GM04503 (cell line): ENCODE results near the gene ARL17A.
"Not testable (repeated sequence)": the region's sequence is repeated elsewhere in the genome, so short reads cannot be mapped to it uniquely, and the experiment has no call there.

Experiments
- DNase-seq: peaks from one replicate; pipeline ENCODE4 v3.0.0-alpha.2; 2012; ENCODE audit warnings: low read depth

Gene ARL17A

GRCh38 chr17:46548607-46549006, 30.9 kb downstream of the ARL17A start:
- not testable (repeated sequence) for DNase-seq

GRCh38 chr17:46534716-46535115, 44.8 kb downstream of the ARL17A start:
- not testable (repeated sequence) for DNase-seq

GRCh38 chr17:46512168-46512567, 67.3 kb downstream of the ARL17A start, which contains the start of gene LRRC37A2:
TSS of gene LRRC37A2 (plus strand) at chr17:46512468. CDS start at chr17:46512713, 245 bp downstream.
- DNase-seq = not testable (repeated sequence)

DNA sequence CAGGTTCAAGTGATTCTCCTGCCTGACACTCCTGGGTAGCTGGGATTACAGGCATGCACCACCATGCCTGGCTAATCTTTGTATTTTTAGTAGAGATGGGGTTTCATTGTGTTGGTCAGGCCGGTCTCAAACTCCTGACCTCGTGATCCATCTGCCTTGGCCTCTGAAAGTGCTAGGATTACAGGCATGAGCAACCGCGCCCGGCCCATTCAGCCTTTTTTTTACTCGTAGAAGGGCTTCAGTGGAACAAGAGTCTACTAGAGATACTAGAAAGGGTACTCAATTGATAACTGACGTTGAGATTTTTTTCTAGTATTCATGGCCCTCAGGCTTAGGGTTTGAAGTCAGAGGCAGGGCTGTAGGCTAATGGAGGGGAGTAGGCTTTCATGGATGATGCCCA, 73.6 kb downstream of the ARL17A start:
- not testable (repeated sequence) for DNase-seq

- DNase-seq = not testable (repeated sequence)
These were observed 79.9 kb downstream of the ARL17A start for GRCh38 chr17:46499437-46500139.

DNA sequence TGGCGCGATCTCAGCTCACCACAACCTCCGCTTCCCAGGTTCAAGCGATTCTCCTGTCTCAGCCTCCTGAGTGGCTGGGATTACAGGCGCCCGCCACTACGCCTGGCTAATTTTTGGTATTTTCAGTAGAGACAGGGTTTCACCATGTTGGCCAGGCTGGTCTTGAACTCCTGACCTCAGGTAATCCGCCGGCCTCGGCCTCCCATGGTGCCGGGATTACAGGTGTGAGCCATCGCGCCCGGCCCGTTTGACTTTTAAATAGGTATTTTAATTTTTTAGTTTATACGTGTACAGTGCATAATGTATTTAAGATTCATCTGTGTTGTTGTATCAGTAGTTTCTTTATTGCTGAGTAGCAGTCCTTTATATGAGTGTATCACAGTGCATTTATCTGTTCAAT, 87.5 kb downstream of the ARL17A start:
- DNase-seq = not testable (repeated sequence)

DNA sequence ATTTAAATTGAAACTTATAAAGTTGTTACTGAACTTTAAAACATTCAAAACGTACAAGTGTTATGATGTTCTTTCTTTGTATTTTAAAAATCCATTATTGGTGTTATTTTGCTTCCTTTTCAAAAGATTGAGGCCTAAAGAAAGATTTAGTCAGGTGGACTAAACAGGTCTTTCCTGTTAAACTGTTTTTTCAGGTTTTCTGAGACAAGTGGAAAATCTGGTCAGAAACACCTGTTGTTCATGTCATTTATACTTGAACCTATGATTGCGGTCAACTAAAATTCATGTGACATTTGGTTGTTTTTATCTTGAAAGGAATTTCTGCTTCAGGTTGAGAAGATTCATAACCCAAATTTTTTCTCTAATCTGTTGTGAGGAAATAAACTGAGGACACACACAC, 98.2 kb downstream of the ARL17A start:
- DNase-seq = not testable (repeated sequence)

DNA sequence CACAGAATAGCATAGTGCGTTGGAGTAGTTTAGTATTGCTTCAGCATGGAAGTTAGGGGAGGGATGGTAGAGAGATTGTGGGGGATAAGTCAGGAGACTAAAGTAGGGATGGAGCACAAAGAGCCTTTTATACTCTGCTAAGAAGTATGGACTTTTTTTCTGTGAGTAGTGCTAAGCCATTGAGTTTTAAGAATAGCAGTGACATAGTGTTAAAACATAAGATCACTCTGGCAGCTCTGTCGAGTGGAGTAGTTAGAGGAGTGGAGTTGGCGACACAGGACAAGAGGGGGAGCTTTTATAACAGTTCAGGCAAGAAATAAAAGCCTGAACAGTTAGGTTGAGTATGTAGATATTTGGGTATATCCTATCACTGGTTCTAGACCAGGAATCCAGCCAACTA, 100.7 kb downstream of the ARL17A start:
- not testable (repeated sequence) for DNase-seq

DNA sequence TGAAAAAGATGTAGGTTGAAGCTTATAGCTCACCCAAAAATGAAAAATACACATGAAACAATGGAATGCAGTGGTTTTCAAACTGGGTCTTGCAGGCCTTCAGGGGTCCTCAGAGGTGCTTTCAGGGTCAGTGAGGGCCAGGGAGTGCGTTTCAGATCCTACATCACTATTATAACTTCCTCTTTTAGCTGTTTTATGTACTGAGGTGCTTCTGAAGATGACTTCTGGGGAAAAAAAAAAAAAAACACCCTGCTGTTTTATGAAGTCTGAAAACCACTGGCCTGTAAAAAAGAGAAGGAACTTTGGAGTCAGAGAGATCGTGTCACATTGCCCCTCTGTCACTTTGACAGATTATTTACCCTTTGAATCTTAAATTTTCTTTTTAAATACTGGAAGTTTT, 103.9 kb downstream of the ARL17A start:
- not testable (repeated sequence) for DNase-seq

GRCh38 chr17:46474489-46474888, 105.0 kb downstream of the ARL17A start:
- not testable (repeated sequence) for DNase-seq

- DNase-seq = not testable (repeated sequence)
These were observed 111.9 kb downstream of the ARL17A start for GRCh38 chr17:46467618-46468017.
